Hepatocyte (in vitro differentiated cells): Measurements from ENCODE around the gene VEPH1. TPM values are rescaled to one million over a fixed set of nuclear protein-coding genes. Genes with fewer than 3 reads are reported as not detected.
A peak's percentile ranks its signal among the peaks of the same experiment; 100 is the strongest.

Source experiments
- DNase-seq: peaks from one replicate; pipeline ENCODE4 v3.0.0-alpha.2; 2016; ENCODE audit warnings: low spot score
- H2AFZ ChIP-seq: fragments of 200-600 bp; sonication (generic); 2 replicates; pipeline ENCODE4 v1.6.0; 2016; ENCODE audit warnings: antibody characterized with exemption, mild to moderate bottlenecking
- H3K27ac ChIP-seq: fragments of 200-600 bp; sonication (generic); 2 replicates; pipeline ENCODE4 v1.5.1; 2016; ENCODE audit warnings: mild to moderate bottlenecking
- H3K27me3 ChIP-seq: fragments of 200-600 bp; sonication (generic); 2 replicates; pipeline ENCODE4 v1.6.1; 2016
- H3K36me3 ChIP-seq: fragments of 200-600 bp; sonication (generic); replicated peaks from 2 replicates; pipeline ENCODE4 v1.5.1; 2016; ENCODE audit warnings: low read depth; ENCODE audit not compliant: insufficient read depth
- H3K4me1 ChIP-seq: fragments of 200-600 bp; sonication (generic); 2 replicates; pipeline ENCODE4 v1.5.1; 2016; ENCODE audit warnings: mild to moderate bottlenecking, moderate library complexity; ENCODE audit not compliant: insufficient read depth
- H3K4me2 ChIP-seq: fragments of 200-600 bp; sonication (generic); 2 replicates; pipeline ENCODE4 v1.6.0; 2016
- H3K4me3 ChIP-seq: fragments of 200-600 bp; sonication (generic); 2 replicates; pipeline ENCODE4 v1.5.1; 2016; ENCODE audit warnings: mild to moderate bottlenecking
- H3K79me2 ChIP-seq: fragments of 200-600 bp; sonication (generic); 2 replicates; pipeline ENCODE4 v1.6.0; 2017; ENCODE audit warnings: mild to moderate bottlenecking
- H3K9me2 ChIP-seq: fragments of 200-600 bp; sonication (generic); replicated peaks from 2 replicates; pipeline ENCODE4 v1.6.0; 2017; ENCODE audit warnings: mild to moderate bottlenecking; ENCODE audit not compliant: insufficient read depth
- H3K9me3 ChIP-seq: fragments of 200-600 bp; sonication (generic); 2 replicates; pipeline ENCODE4 v1.5.1; 2016; ENCODE audit warnings: low read depth, mild to moderate bottlenecking
- H4K20me1 ChIP-seq: fragments of 200-600 bp; sonication (generic); 2 replicates; pipeline ENCODE4 v1.6.0; 2016; ENCODE audit warnings: mild to moderate bottlenecking; ENCODE audit not compliant: insufficient read depth, poor library complexity, severe bottlenecking
- CTCF ChIP-seq: fragments of 200-600 bp; sonication (generic); IDR thresholded peaks from 2 replicates; pipeline ENCODE4 v1.5.1; 2016; ENCODE audit warnings: antibody characterized with exemption, mild to moderate bottlenecking; ENCODE audit not compliant: poor library complexity
- EZH2 ChIP-seq: fragments of 200-600 bp; sonication (generic); IDR thresholded peaks from 2 replicates; pipeline ENCODE4 v1.6.1; 2016; ENCODE audit warnings: antibody characterized with exemption, mild to moderate bottlenecking, borderline replicate concordance
- EZH2phosphoT487 ChIP-seq: fragments of 200-600 bp; sonication (generic); IDR thresholded peaks from one replicate; pipeline ENCODE4 v1.6.1; 2018; ENCODE audit warnings: antibody characterized with exemption, mild to moderate bottlenecking, low read depth, moderate library complexity; ENCODE audit not compliant: unreplicated experiment, severe bottlenecking
- WGBS: methylation state at CpG from one replicate; pipeline ENCODE4 v1.1.6; 2016; ENCODE audit warnings: low lambda C conversion rate; ENCODE audit errors: missing lambda C conversion rate; 5-methylcytosine and 5-hydroxymethylcytosine counted together
- polyA plus RNA-seq: library from polyadenylated mRNA; unstranded; fragments of >200 nt; fragmentation: Nextera tagmentation; extraction: Ambion mirVana; gene quantifications from 2 replicates; pipeline ENCODE4 v1.2.1, GENCODE V29; 2016
- total RNA-seq: library from RNA; depleted of rRNA; stranded (reverse); fragments of >200 nt; gene quantifications from 2 replicates; pipeline ENCODE4 v1.2.3, GENCODE V29; 2014

VEPH1 gene
- total and polyA plus RNA-seq, 2 experiments from 2014 or later = 2.5 to 4.7 TPM

GRCh38 chr3:157544501-157545130 is 41.4 kb upstream of the VEPH1 start:
- no peak overlapping the region for H3K4me3 ChIP-seq
- H3K9me3 ChIP-seq = no peaks in the 10 kb centered on the region
- no peaks in the 10 kb centered on the region for H3K36me3 ChIP-seq
- H3K79me2 ChIP-seq = no peaks in the 10 kb centered on the region
- H3K9me2 ChIP-seq = no peaks in the 10 kb centered on the region
- DNase-seq = no peak
- no peak for TF ChIP-seq EZH2
- no peak for TF ChIP-seq CTCF
- TF ChIP-seq EZH2phosphoT487 = no peak
- H4K20me1 ChIP-seq = no peaks in the 10 kb centered on the region
- no peaks in the 10 kb centered on the region for H3K4me1 ChIP-seq
- H3K27me3 ChIP-seq = peaks cover 5% of the 10 kb centered on the region
- no peak overlapping the region for H3K27ac ChIP-seq
- WGBS = 90% methylated on average over 4 of the region's 4 CpGs
- no peak overlapping the region for H3K4me2 ChIP-seq
- no peak overlapping the region for H2AFZ ChIP-seq

GRCh38 chr3:157543501-157544035 is 40.4 kb upstream of the VEPH1 start:
- TF ChIP-seq EZH2phosphoT487 = no peak
- no peak for TF ChIP-seq EZH2
- no peak for TF ChIP-seq CTCF
- H3K4me1 ChIP-seq = no peaks in the 10 kb centered on the region
- 88% methylated on average over 13 of the region's 13 CpGs for WGBS
- H3K36me3 ChIP-seq = no peaks in the 10 kb centered on the region
- peak overlapping the region; percentile 97 for H2AFZ ChIP-seq
- H3K27me3 ChIP-seq = peaks cover 9% of the 10 kb centered on the region
- no peaks in the 10 kb centered on the region for H4K20me1 ChIP-seq
- no peak overlapping the region for H3K27ac ChIP-seq
- peak overlapping the region; percentile 91 for H3K4me2 ChIP-seq
- H3K4me3 ChIP-seq = peak overlapping the region; percentile 33
- H3K9me3 ChIP-seq = no peaks in the 10 kb centered on the region
- H3K9me2 ChIP-seq = no peaks in the 10 kb centered on the region
- no peaks in the 10 kb centered on the region for H3K79me2 ChIP-seq
- no peak for DNase-seq

GRCh38 chr3:157542711-157543500 is 39.7 kb upstream of the VEPH1 start:
- peaks cover 9% of the 10 kb centered on the region for H3K27me3 ChIP-seq
- peak overlapping the region; percentile 33 for H3K4me3 ChIP-seq
- peak overlapping the region; percentile 97 for H2AFZ ChIP-seq
- H3K9me2 ChIP-seq = no peaks in the 10 kb centered on the region
- no peak for TF ChIP-seq EZH2
- no peak for TF ChIP-seq EZH2phosphoT487
- TF ChIP-seq CTCF = peak; percentile 39
- peak overlapping the region; percentile 91 for H3K4me2 ChIP-seq
- no peaks in the 10 kb centered on the region for H3K4me1 ChIP-seq
- H3K36me3 ChIP-seq = no peaks in the 10 kb centered on the region
- no peak overlapping the region for H3K27ac ChIP-seq
- H4K20me1 ChIP-seq = no peaks in the 10 kb centered on the region
- H3K9me3 ChIP-seq = no peaks in the 10 kb centered on the region
- DNase-seq = peak; percentile 78
- 11% methylated on average over 47 of the region's 50 CpGs for WGBS
- H3K79me2 ChIP-seq = no peaks in the 10 kb centered on the region
